ENCODE measurements around the gene STXBP6.
"Not testable (repeated sequence)": the region's sequence is repeated elsewhere in the genome, so short reads cannot be mapped to it uniquely, and the experiment has no call there.

STXBP6 gene

DNA sequence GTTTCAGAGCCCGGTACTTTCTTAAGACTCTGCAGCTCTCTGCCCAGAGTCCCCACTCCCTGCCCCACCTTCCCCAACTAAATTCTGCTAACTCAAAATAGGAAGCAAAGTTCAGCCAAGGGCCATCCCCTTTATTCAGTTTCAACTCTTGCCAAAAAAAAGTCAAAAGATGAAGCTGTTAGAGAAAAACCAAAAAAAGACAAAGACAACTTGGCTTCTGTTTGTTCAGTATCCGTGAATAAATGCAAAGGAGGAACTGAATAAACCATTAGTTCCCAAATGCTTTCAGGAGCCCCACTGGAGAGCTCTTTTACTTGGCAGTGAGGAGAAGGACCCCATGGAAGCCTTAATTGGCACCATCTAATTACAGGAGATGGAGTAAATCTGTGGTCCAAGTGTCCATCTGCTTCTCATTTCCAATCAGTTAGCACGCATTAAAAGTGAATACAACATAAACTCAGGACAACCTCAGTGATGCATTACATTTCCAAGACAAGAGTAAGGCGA lies 260.5 kb downstream of the STXBP6 start:
- Histone ChIP-seq H3K9ac (no peak overlapping the region), H3K27me3 (no peaks in the 10 kb centered on the region), H3K9me3 (replicated peaks in 1 of 11) (peaks cover 0 to 6% (median 0%) of the 10 kb centered on the region in 11 experiments; a peak in 1 of 22 replicates), H3K27ac (no peak overlapping the region), H3K4me3 (no peak overlapping the region), H3K4me2 (no peak overlapping the region), H3K36me3 (no peaks in the 10 kb centered on the region), H3K4me1 (no peaks in the 10 kb centered on the region), H4K20me1 (no peaks in the 10 kb centered on the region)
- no peak for TF ChIP-seq Cebpa-rat (IDR thresholded peaks at IDR 0.05)

DNA sequence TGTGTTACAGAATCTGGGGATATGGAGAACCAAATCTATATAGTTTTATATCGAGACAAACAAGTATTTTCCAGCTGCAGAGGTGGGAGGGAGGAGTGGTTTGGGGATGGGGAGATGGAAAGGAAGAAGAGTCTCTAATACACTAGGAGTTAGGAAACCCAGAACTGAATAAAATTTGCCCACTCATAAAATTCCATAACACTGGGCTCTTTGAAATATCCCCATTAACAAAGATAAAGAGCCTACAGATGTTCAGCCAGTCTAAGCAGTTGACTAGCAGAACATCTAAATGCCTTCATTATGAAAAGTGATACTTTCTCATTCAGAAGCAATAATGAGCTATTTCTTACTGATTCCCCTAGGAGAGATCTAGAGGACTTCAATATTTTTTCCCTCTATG lies 264.2 kb downstream of the STXBP6 start:
- H3K4me2 ChIP-seq: no peak overlapping the region
- no peak for TF ChIP-seq Cebpa-rat (IDR thresholded peaks at IDR 0.05)
- peaks cover 0 to 6% (median 0%) of the 10 kb centered on the region in 11 experiments; a peak in 1 of 22 replicates for H3K9me3 ChIP-seq (replicated peaks in 1 of 11)
- no peaks in the 10 kb centered on the region for H3K27me3 ChIP-seq
- no peaks in the 10 kb centered on the region for H3K4me1 ChIP-seq
- H3K36me3 ChIP-seq: no peaks in the 10 kb centered on the region
- H3K27ac ChIP-seq: no peak overlapping the region
- H3K4me3 ChIP-seq: no peak overlapping the region
- no peak overlapping the region for H3K9ac ChIP-seq
- no peaks in the 10 kb centered on the region for H4K20me1 ChIP-seq

DNA sequence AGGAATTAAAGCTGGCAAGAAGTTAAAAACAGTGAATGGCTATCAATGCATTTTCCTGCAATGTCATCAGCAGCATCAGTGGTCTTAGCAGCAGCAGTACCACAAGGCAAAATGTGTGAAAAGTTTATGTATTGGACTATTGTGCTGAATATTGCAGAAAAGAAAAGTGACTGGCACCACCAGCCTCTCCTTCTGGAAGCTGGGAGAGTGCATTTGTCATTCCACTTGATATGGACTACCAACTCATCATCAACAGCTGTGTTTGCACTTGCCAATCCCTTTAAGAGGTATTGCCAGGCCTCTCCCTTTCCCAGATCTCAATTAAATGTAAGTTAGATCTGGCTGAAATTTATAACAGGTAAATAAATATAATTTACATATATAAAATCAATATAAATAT lies 265.0 kb downstream of the STXBP6 start:
- TF ChIP-seq Cebpa-rat (IDR thresholded peaks at IDR 0.05): no peak
- Histone ChIP-seq H4K20me1 (no peaks in the 10 kb centered on the region), H3K4me3 (no peak overlapping the region), H3K36me3 (no peaks in the 10 kb centered on the region), H3K4me2 (no peak overlapping the region), H3K4me1 (no peaks in the 10 kb centered on the region), H3K27ac (no peak overlapping the region), H3K9me3 (replicated peaks in 1 of 11) (no peaks in the 10 kb centered on the region), H3K9ac (no peak overlapping the region), H3K27me3 (no peaks in the 10 kb centered on the region)

DNA sequence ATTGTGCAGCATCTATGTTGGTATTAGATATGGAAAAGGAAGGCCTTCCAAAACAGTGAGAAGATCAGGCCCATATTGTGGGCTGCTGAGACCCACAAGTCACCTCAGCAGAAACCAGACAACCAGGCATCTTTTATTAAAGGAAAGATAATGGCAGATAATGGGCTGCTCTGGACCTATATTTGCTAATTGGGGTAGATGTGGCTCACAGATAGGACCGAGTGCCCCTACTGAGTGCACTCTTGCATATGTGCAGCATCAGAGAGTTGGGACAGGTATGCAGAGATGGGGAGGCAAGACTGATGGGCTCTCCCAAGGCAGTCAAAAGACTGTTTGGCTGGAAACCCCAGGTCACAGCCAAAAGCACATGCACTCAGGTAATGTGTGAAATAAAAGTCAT lies 266.2 kb downstream of the STXBP6 start:
- no peaks in the 10 kb centered on the region for H3K9me3 ChIP-seq (replicated peaks in 1 of 11)
- H3K27ac ChIP-seq: no peak overlapping the region
- no peaks in the 10 kb centered on the region for H4K20me1 ChIP-seq
- no peak overlapping the region for H3K9ac ChIP-seq
- no peaks in the 10 kb centered on the region for H3K4me1 ChIP-seq
- no peak for TF ChIP-seq Cebpa-rat (IDR thresholded peaks at IDR 0.05)
- no peaks in the 10 kb centered on the region for H3K27me3 ChIP-seq
- no peak overlapping the region for H3K4me2 ChIP-seq
- H3K36me3 ChIP-seq: no peaks in the 10 kb centered on the region
- H3K4me3 ChIP-seq: no peak overlapping the region

DNA sequence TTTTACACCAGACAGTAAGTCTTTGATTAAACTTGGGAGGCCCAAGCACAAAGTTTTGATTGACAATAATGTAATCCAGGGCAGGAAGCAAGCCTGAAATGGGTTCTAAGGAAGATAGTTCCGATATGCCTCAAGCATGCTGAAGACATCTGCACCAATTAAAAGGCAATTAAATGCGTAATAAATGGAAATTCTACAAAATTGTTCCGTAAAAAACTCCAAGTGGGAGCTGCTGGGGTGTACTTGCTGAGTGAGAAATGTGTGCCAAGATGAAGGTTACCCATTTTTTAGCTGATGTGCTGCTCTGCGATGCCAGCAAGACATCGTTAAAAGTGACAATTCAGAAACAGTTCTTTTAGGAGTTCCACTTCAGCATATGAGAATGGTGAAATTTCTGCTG lies 269.7 kb downstream of the STXBP6 start:
- Histone ChIP-seq H3K4me1 (no peaks in the 10 kb centered on the region), H3K4me2 (no peak overlapping the region), H3K27ac (no peak overlapping the region), H3K36me3 (no peaks in the 10 kb centered on the region), H3K4me3 (no peak overlapping the region), H4K20me1 (no peaks in the 10 kb centered on the region), H3K27me3 (no peaks in the 10 kb centered on the region), H3K9me3 (replicated peaks in 1 of 11) (no peaks in the 10 kb centered on the region), H3K9ac (no peak overlapping the region)
- no peak for TF ChIP-seq Cebpa-rat (IDR thresholded peaks at IDR 0.05)

DNA sequence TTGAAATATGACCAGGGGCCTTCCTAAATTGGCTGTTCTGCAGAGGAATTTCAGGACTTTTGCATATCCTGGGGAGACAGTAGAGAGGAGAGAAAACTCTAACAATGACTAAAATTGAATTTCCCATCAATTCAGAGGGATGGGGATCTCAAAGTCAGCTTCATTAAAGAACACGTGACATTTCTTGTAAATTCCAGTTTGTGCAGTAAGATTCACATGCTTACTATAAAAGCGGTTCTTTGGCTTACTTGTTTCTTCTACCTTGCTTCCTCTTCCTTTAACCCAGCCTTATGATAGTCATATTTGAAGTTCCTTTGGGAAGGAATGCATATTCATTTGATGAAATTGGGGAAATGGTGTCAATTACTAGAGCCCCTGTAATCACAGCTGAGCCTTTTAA lies 272.3 kb downstream of the STXBP6 start:
- no peaks in the 10 kb centered on the region for H4K20me1 ChIP-seq
- no peaks in the 10 kb centered on the region for H3K9me3 ChIP-seq (replicated peaks in 1 of 11)
- H3K4me3 ChIP-seq: no peak overlapping the region
- H3K4me1 ChIP-seq: peaks cover 0 to 3% (median 0%) of the 10 kb centered on the region in 10 experiments; a peak in 1 of 20 replicates
- TF ChIP-seq Cebpa-rat (IDR thresholded peaks at IDR 0.05): no peak
- no peak overlapping the region for H3K27ac ChIP-seq
- H3K27me3 ChIP-seq: no peaks in the 10 kb centered on the region
- H3K36me3 ChIP-seq: no peaks in the 10 kb centered on the region
- no peak overlapping the region for H3K4me2 ChIP-seq
- H3K9ac ChIP-seq: no peak overlapping the region

DNA sequence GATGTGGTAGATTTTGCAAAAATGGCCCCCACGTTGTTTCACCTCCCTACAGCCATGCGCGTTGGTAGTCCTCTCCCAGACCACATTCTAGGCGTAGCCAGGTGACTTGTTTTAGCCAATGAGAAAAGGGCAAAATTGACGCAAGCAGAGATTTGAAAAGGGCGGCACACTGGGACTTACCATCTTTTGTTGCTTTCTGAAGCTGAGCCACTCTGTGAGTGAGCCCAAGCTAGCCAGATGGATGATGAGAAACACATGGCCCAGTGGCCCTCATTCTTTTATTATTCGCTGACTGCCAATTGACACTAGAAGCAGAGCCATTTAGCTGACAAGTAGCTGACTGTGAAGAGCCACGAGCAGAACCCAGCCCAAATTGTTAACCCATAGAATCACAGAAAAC lies 274.0 kb downstream of the STXBP6 start:
- Histone ChIP-seq H3K4me3 (no peak overlapping the region), H3K27me3 (no peaks in the 10 kb centered on the region), H3K9ac (no peak overlapping the region), H3K4me2 (no peak overlapping the region), H3K36me3 (no peaks in the 10 kb centered on the region), H4K20me1 (no peaks in the 10 kb centered on the region), H3K4me1 (peaks cover 0 to 3% (median 0%) of the 10 kb centered on the region in 10 experiments; a peak in 1 of 20 replicates), H3K27ac (no peak overlapping the region), H3K9me3 (replicated peaks in 1 of 11) (no peaks in the 10 kb centered on the region)
- TF ChIP-seq Cebpa-rat (IDR thresholded peaks at IDR 0.05): no peak

DNA sequence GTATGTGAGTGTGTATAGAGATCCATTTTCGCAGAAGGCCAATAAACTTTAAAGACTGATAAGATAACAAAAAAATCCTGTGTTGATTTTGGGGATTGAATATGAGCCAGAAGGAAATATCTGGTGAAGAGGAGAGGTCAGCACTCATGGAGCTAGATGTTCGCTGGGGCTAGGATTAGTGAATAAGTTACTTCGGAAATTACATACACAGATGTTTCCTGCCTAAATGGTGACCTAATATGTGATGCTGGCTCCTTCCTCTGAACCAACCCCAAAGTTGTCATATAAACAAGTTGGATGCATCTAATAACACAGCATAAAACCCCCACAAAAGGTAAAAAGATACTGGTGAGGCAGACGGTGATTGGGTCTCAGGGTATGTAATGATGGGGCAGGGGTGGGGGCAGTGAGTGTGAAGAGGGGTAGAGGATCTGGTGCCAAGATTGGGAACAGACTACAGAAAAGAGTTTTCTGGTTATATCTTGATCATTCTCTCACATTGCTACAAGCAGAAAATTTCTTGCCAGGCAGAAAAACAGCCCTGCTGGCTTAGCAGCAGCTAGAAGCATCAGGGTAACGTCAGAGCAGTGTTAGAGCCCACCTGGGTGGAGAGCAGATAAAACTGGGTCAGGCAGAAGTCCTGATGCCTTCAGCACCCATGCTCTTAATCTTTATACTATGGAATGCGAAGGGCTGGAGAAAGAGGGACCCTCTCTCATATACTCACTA lies 275.6 kb downstream of the STXBP6 start:
- H3K9ac ChIP-seq: no peak overlapping the region
- no peak overlapping the region for H3K4me2 ChIP-seq
- TF ChIP-seq Cebpa-rat (IDR thresholded peaks at IDR 0.05): no peak
- H3K27ac ChIP-seq: no peak overlapping the region
- H3K4me3 ChIP-seq: no peak overlapping the region
- peaks cover 0 to 9% (median 3%) of the 10 kb centered on the region in 11 experiments; a peak in 6 of 22 replicates for H3K9me3 ChIP-seq (replicated peaks in 1 of 11)
- no peaks in the 10 kb centered on the region for H3K36me3 ChIP-seq
- peaks cover 0 to 3% (median 0%) of the 10 kb centered on the region in 10 experiments; a peak in 1 of 20 replicates for H3K4me1 ChIP-seq
- no peaks in the 10 kb centered on the region for H4K20me1 ChIP-seq
- H3K27me3 ChIP-seq: no peaks in the 10 kb centered on the region

DNA sequence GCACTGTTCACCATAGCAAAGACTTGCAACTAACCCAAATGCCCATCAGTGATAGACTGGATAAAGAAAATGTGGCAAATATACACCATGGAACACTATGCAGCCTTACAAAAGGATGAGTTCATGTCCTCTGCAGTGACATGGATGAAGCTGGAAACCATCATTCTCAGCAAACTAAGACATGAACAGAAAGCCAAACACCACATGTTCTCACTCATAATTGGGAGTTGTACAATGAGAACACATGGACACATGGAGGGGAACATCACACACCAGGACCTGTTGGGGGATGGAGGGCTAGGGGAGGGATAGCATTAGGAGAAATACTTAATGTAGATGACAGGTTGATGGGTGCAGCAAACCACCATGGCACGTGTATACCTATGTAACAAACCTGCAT lies 276.4 kb downstream of the STXBP6 start:
- H3K4me2 ChIP-seq, H3K36me3 ChIP-seq, H3K4me1 ChIP-seq, H3K27ac ChIP-seq, H3K27me3 ChIP-seq, H4K20me1 ChIP-seq, H3K9ac ChIP-seq, H3K4me3 ChIP-seq: not testable (repeated sequence)
- H3K9me3 ChIP-seq (replicated peaks in 1 of 11): peaks cover 0 to 17% (median 7%) of the 10 kb centered on the region in 11 experiments; a peak in 9 of 22 replicates

DNA sequence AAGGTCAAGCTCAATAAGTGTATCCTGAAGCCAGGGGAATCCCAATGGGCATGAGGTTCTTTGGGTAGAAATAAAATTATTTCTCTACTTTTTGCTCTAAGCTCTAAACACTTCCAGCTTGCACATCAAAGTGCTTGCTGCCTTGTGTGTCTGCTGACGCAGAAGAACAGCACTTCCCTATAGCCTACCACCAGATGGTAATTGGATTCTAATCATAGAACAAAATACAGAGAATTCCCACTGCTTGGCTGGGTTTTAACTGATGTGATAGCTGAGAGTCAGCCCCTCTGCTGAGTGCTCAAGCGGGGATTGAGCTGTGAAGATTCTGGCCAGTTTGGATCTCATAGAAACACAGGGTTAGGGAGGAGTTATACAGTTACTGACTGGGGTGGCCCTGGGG lies 283.5 kb downstream of the STXBP6 start:
- no peaks in the 10 kb centered on the region for H3K27me3 ChIP-seq
- peaks cover 0 to 28% (median 14%) of the 10 kb centered on the region in 11 experiments; a peak in 14 of 22 replicates for H3K9me3 ChIP-seq (replicated peaks in 1 of 11)
- no peak for TF ChIP-seq Cebpa-rat (IDR thresholded peaks at IDR 0.05)

More for the DNA sequence above, 283.5 kb downstream of the STXBP6 start:
- Histone ChIP-seq H3K4me1 (no peaks in the 10 kb centered on the region), H3K9ac (no peak overlapping the region), H4K20me1 (no peaks in the 10 kb centered on the region), H3K27ac (no peak overlapping the region), H3K4me3 (no peak overlapping the region), H3K36me3 (no peaks in the 10 kb centered on the region), H3K4me2 (no peak overlapping the region)

Data from BLaER1 treated with 17β-estradiol and CSF1 and Interleukin-3, amounts not matched to agents 10 nM and 100 nM (cell line).